ENCODE data around the gene BICRA. TPM values are rescaled to one million over a fixed set of nuclear protein-coding genes. Genes with fewer than 3 reads are reported as not detected.
"Not testable (repeated sequence)": the region's sequence is repeated elsewhere in the genome, so short reads cannot be mapped to it uniquely, and the experiment has no call there.

BICRA gene
- polyA plus RNA-seq, 1 of the 3 experiments (the other 2 are of a cell fraction): 1.4 TPM

GRCh38 chr19:47599671-47600245 lies 9.2 kb upstream of the BICRA start:
- not testable (repeated sequence) for H3K9me3 ChIP-seq; H3K27me3 ChIP-seq (ENCODE audit: insufficient read depth); H3K36me3 ChIP-seq (replicated peaks in 1 of 2; ENCODE audit: control insufficient read depth in 1 of 2, insufficient read depth in 2 of 2, low read length in 1 of 2); H3K79me2 ChIP-seq (ENCODE audit: insufficient read depth); DNase-seq; H4K20me1 ChIP-seq (ENCODE audit: insufficient read depth); H3K9me2 ChIP-seq
- Histone ChIP-seq H3K4me2 (peak overlapping the region; percentile 82), H2AFZ (ENCODE audit: low read depth) (0 out of 2 replicates have a peak overlapping the region, but pooled peaks have one; percentile 6), H3F3A (replicated peaks; ENCODE audit: insufficient read depth) (peaks cover 23% of the 10 kb centered on the region), H3K4me3 (ENCODE audit: low read depth in 2 of 2, low read length in 1 of 2) (peak overlapping the region; percentile 45 to 57), H3K27ac (ENCODE audit: low read depth in 2 of 2, low read length in 1 of 2) (peak overlapping the region; percentile 3 to 71; a peak in 2 of 4 replicates), H3K4me1 (ENCODE audit: control insufficient read depth in 1 of 2, insufficient read depth in 2 of 2, low read depth in 1 of 2, low read length in 1 of 2) (peaks cover 0 to 13% of the 10 kb centered on the region in 2 experiments; a peak in 2 of 4 replicates), H3K9ac (peak overlapping the region; percentile 40; the same call in 1 of the 2 replicates)
- ChIA-PET POLR2A (interaction anchor here (1.0 to 1.7 kb wide), 4 partner anchors 9 to 103 kb away, joined by 3 to 8 read pairs (median 5); partner anchors contain the start of gene NAPA), CTCF (interaction anchor here (0.9 to 2.0 kb wide), 6 partner anchors 11 to 163 kb away, joined by 3 to 11 read pairs (median 5); partner anchors contain the start of gene NAPA)
- peak; percentile 58 for TF ChIP-seq GATA2 (CRISPR knock-in tag; IDR thresholded peaks at IDR 0.05)
- 53% methylated on average over 25 of the region's 25 CpGs for whole genome bisulfite sequencing (ENCODE audit: low lambda C conversion rate)

- CTCF ChIA-PET: interaction anchor here (0.7 to 2.0 kb wide), 9 partner anchors 10 to 1089 kb away, joined by 3 to 11 read pairs (median 3); partner anchors contain the start of gene NAPA
- peak overlapping the region; percentile 71 for H3K9ac ChIP-seq
- peak; percentile 100 for DNase-seq
- H3K79me2 ChIP-seq (ENCODE audit: insufficient read depth): no peaks in the 10 kb centered on the region
- H3K9me2 ChIP-seq: no peaks in the 10 kb centered on the region
- 14% methylated on average over 36 of the region's 77 CpGs for WGBS (ENCODE audit: low lambda C conversion rate)
- H3K27ac ChIP-seq (ENCODE audit: low read depth in 2 of 2, low read length in 1 of 2): peak overlapping the region; percentile 71 to 73
- POLR2A ChIA-PET: interaction anchor here (0.6 to 1.7 kb wide), 6 partner anchors 8 to 290 kb away, joined by 3 to 8 read pairs (median 3); partner anchors contain the start of gene NAPA
- H4K20me1 ChIP-seq (ENCODE audit: insufficient read depth): no peaks in the 10 kb centered on the region
- peak overlapping the region; percentile 83 for H3K4me2 ChIP-seq
- no peaks in the 10 kb centered on the region for H3K36me3 ChIP-seq (replicated peaks in 1 of 2; ENCODE audit: control insufficient read depth in 1 of 2, insufficient read depth in 2 of 2, low read length in 1 of 2)
- peak overlapping the region; percentile 98 for H2AFZ ChIP-seq (ENCODE audit: low read depth)
- peaks cover 25% of the 10 kb centered on the region for H3F3A ChIP-seq (replicated peaks; ENCODE audit: insufficient read depth)
- peaks cover 0 to 13% of the 10 kb centered on the region in 2 experiments; a peak in 2 of 4 replicates for H3K4me1 ChIP-seq (ENCODE audit: control insufficient read depth in 1 of 2, insufficient read depth in 2 of 2, low read depth in 1 of 2, low read length in 1 of 2)
- H3K4me3 ChIP-seq (ENCODE audit: low read depth in 2 of 2, low read length in 1 of 2): peak overlapping the region; percentile 56 to 57
- no peaks in the 10 kb centered on the region for H3K27me3 ChIP-seq (ENCODE audit: insufficient read depth)
- no peaks in the 10 kb centered on the region for H3K9me3 ChIP-seq
- TF ChIP-seq RAD21 (IDR thresholded peaks at IDR 0.05; ENCODE audit: low read length): no peak
- peak; percentile 13; the same call in 1 of the 2 replicates for TF ChIP-seq PBX3 (IDR thresholded peaks at IDR 0.05)
- TF ChIP-seq JUND (IDR thresholded peaks at IDR 0.05): no peak
- TF ChIP-seq GATA2 (CRISPR knock-in tag; IDR thresholded peaks at IDR 0.05): peak; percentile 17; the same call in 1 of the 2 replicates
- TF ChIP-seq SMC3 (IDR thresholded peaks at IDR 0.05; ENCODE audit: low read depth, low read length): no peak; the same call in 1 of the 2 replicates
- no peak for TF ChIP-seq MEF2A (IDR thresholded peaks at IDR 0.05; ENCODE audit: borderline replicate concordance, low read depth)
- TF ChIP-seq EZH2phosphoT487 (IDR thresholded peaks at IDR 0.05; ENCODE audit: borderline replicate concordance, low read depth): no peak
- TF ChIP-seq FOXM1 (IDR thresholded peaks at IDR 0.05; ENCODE audit: low read depth): peak; percentile 47; the same call in 1 of the 2 replicates
- TF ChIP-seq EP300 (IDR thresholded peaks at IDR 0.05; ENCODE audit: borderline replicate concordance in 1 of 2, low read depth in 1 of 2, low read length in 1 of 2): 0 out of 4 replicates have a peak, but pooled peaks of 1 of the 2 experiments have one; percentile 7
- TF ChIP-seq TEAD4 (IDR thresholded peaks at IDR 0.05; ENCODE audit: borderline replicate concordance, insufficient read depth): no peak
- TF ChIP-seq SIN3A (IDR thresholded peaks at IDR 0.05; ENCODE audit: borderline replicate concordance, low read depth, low read length): peak; percentile 72; the same call in 1 of the 2 replicates
- TF ChIP-seq ELF1 (IDR thresholded peaks at IDR 0.05): no peak
- TF ChIP-seq RFX5 (IDR thresholded peaks at IDR 0.05; ENCODE audit: low read length): peak; percentile 45; the same call in 1 of the 2 replicates
- TF ChIP-seq MXI1 (IDR thresholded peaks at IDR 0.05; ENCODE audit: low read depth, low read length): peak; percentile 91
- peak; percentile 86 for TF ChIP-seq TAF1 (IDR thresholded peaks at IDR 0.05; ENCODE audit: borderline replicate concordance, low read depth, low read length)
- TF ChIP-seq MAX (IDR thresholded peaks at IDR 0.05; ENCODE audit: low read depth): peak; percentile 84
- no peak for TF ChIP-seq NFIC (IDR thresholded peaks at IDR 0.05; ENCODE audit: borderline replicate concordance)
- TF ChIP-seq CTCF (IDR thresholded peaks at IDR 0.05): peak; percentile 13; the same call in 1 of the 2 replicates
- TF ChIP-seq IRF3 (IDR thresholded peaks at IDR 0.05; ENCODE audit: low read depth, low read length): no peak
- TF ChIP-seq FOSL2 (IDR thresholded peaks at IDR 0.05; ENCODE audit: borderline replicate concordance, low read depth): no peak
Measured at GRCh38 chr19:47600246-47601179, 8.4 kb upstream of the BICRA start.

Measured in SK-N-SH (cell line).